HG02763 (cell line): ENCODE results near the gene UBR4.

Experiments used
- ATAC-seq: cut with Tn5 transposase; IDR thresholded peaks from one replicate; pipeline ENCODE4 v1.9.1; 2021; ENCODE audit warnings: mild to moderate bottlenecking, moderate library complexity; ENCODE audit not compliant: unreplicated experiment

The UBR4 gene

GRCh38 chr1:19038732-19039131, 171.3 kb downstream of the UBR4 start:
- ATAC-seq, result no peak

- no peak for ATAC-seq
Measured at GRCh38 chr1:19038096-19038495, 172.0 kb downstream of the UBR4 start.

DNA sequence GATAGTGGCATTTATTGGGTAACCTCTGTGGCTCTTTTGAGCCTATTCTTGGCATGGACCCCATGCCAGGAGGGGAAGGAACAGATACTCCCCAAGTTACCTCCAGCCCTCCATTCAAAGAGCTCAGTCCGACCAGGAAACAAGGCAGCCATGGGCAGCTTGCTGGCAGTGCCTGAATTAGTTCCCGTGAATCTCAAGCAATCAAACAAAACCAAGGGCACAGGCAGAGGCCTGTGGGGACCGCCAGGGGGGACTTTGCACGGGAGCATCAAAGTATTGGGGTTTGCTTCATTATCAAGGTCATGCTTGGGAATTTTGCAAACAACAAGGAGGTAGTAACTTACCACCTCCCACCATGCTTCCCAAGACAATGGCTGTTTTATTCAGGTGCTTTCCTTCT, 172.4 kb downstream of the UBR4 start:
- ATAC-seq, result no peak

- no peak for ATAC-seq
Measured at GRCh38 chr1:19036813-19037605, 173.1 kb downstream of the UBR4 start.

DNA sequence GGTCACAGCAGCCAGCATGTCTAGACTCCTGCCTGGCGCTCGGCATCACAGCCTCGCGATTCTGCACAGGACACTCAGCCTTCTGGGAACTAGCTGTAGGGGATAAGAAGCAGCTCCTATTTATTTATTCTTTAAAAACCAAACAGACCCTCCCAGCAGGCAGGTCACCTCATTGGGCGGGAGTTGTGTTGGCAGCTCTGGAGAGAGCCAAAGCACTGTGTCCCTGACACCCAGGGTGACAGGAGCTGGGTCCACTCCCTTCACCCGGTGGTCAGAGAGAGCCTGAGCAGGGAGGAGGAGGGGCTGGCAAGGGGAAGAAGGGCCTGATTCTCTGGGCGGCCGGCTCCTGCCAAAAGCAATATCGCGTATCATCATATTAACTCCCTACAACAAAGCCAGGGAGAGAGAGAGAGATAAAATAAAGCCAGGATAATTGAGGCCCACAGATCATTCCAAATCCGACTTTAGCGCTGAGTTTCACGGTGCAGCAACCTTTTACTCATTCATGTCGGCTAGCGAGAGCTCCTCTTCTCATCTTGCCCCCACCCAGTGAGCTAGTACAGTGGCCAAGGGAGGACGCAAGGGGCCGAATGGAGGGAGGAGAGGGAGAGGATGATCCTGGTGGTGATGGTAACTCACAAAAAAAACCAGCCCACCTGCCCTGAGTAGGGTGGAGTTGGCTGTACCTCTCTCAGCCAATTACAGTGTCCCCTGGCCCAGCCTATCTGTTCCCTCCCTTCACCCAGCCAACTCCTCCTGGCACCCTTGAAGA, 173.8 kb downstream of the UBR4 start:
- ATAC-seq, result no peak

- ATAC-seq, result no peak
Measured at GRCh38 chr1:19035377-19036040, 174.6 kb downstream of the UBR4 start.

- ATAC-seq, result no peak
Measured at GRCh38 chr1:19034721-19035120, 175.3 kb downstream of the UBR4 start.

- no peak for ATAC-seq
Measured at GRCh38 chr1:19033926-19034680, 176.0 kb downstream of the UBR4 start.

GRCh38 chr1:19033515-19033839, 176.6 kb downstream of the UBR4 start:
- no peak for ATAC-seq

DNA sequence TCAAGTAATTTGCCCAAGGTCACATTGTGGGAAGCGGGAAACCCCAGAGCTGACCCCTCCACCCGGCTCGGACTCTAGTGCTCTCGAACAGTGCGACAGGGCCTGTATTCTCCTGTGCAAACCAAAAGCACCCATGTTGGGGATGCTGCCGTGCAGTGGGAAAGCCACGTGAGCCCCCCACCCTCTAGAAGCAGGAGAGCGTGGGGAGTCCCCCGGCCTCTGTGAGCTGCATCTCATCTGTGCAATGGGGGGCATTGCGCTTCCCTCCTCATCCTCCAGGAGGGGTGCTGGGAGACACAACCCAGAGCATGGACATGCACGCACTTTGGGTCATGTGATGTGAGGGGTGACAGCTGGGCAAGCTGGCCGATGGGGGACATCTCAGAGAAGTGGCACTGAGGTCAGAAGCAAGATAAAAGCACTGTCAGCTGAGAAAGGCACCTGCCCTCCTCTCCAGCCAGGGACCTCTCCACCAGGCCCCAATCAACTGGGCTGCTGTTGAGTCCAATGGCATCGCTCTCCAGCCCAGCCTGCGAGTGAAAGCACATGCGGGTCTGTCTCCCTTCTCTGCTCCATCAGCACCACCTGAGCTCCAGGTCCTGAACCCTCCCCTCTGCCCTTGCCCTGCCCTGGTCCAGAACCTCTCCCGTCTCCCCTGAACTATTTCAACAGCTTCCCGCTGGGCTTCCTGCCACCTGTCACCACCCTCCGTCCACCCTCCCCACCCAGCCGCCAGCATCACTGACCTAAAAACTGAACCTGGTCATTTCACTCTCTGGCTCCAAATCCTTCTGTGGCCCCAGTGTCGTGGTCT, 177.2 kb downstream of the UBR4 start:
- no peak for ATAC-seq

GRCh38 chr1:19032413-19032695, 177.7 kb downstream of the UBR4 start:
- no peak for ATAC-seq

DNA sequence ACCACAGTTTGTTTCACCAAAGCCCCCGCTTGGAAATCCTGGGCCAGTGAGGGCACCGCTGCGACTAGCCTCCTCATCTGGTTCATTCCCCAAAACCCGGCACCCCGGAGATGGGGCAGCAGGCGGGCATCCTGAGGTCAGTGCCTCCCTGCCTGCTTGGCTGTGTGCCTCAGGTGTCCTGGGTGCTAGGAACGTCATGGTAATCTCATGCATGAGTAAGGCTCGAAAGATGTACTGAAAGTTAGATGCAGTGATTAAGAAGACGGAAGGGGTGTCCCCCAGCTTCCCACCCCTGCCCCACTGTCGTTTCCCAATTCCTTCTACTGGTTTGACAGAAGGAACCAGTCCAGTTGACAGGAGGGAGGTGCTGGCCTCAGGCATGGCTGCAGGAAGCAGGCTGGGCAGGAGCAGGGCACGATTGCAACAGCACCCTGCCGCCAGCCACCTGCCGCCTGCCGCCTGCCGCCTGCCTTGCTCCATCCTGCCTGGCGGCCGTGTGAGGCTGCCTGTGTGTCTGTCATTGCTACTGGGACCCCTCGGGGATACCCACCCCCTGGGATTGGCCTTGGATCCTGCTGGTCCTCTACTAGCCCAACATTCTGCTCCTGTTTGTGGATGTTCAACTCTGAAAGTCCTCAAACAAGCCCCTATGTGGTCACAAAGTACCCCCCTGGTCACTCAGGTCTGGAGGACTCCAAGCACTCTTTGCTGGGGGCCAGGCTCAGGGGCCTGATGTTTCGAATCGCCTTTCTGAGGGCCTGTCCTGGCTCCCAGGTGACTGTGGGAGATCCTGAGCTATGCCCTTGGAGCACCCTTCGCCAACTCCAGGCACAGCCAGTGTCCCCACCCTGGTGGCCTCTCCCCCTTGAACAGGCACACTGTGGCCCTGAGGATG, 180.6 kb downstream of the UBR4 start:
- no peak for ATAC-seq

- no peak for ATAC-seq
Measured at GRCh38 chr1:19028546-19029129, 181.4 kb downstream of the UBR4 start.

- no peak for ATAC-seq
Measured at GRCh38 chr1:19028110-19028509, 182.0 kb downstream of the UBR4 start.
